HG03354 (cell line): Measurements from ENCODE around the gene RIN3.

Source experiments
- ATAC-seq: cut with Tn5 transposase; IDR thresholded peaks from one replicate; pipeline ENCODE4 v1.9.1; 2021; ENCODE audit warnings: mild to moderate bottlenecking; ENCODE audit not compliant: unreplicated experiment, poor library complexity, severe bottlenecking

The RIN3 gene

DNA sequence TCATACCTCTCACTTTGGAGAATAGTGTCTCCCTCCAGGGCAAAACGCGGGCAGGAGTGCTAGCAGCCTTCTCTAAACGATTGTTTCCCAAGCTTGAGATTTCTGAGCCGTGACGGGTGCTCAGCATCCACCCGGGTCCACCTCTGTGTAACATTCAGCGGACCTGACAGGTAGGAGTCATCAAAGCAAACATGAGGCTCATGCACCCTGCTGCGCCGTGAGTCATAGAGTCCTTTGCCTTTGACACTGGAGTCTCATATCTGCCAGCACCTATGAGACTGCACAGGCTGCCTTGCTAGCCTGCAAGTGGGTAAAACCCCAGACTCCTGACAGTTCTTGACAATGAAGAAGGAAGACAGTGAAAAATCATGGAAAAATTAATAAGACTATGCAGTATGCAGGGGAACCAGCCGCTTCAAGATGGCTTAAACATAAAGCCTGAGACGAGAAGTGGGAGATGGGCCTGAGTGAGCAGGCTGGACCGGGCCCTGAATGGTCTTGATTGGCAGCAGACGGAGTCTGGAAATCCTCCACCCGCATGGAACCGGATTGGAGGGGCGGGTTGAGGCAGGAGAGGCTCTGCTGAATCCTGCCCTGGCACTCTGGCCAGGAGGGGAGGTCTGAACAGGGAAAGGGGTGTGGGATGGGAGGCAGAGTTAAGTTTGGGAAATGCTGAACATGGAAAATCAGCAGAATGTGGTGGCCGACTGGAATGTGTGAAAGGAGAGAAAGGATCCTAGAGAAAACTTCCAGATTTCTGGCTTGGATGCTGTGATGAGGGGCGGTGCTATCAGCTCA lies 180.6 kb downstream of the RIN3 start:
- ATAC-seq: no peak

DNA sequence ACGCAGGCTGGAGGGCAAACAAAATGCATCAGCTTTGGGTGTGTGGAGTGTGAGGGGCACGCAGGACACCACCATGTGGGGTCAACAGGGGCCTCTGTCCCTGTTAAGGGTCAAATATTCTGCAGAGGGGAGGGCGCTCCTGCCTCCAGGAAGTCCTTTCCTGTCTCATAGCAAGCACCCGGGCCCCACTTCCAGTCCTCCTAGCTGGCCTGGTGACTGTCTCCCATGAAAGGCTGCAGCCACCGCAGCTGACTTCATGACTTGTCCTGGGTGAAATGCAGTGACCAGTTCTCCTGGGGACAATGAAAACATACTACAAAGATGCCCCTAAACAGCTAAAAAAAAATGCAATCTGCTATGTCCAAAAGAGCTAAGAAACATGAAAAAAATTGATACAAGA lies 181.2 kb downstream of the RIN3 start:
- no peak for ATAC-seq

DNA sequence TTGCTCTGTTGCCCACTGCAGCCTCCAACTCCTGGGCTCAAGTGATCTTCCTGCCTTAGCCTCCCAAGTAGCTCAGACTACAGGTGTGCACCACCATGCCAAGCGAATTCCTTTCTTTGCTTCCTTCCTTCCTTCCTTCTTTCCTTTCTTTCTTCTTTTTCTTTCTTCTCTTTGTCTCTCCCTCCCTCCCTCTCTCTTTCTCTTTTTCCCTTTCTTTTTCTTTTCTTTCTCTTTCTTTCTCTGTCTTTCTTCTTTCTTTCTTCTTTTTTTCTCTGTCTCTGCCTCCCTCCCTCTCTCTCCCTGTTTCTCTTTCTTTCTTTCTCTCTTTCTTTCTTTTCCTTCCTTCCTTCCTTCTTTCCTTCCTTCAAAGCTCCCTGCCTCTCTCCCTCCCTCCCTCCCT lies 182.0 kb downstream of the RIN3 start:
- ATAC-seq: no peak

DNA sequence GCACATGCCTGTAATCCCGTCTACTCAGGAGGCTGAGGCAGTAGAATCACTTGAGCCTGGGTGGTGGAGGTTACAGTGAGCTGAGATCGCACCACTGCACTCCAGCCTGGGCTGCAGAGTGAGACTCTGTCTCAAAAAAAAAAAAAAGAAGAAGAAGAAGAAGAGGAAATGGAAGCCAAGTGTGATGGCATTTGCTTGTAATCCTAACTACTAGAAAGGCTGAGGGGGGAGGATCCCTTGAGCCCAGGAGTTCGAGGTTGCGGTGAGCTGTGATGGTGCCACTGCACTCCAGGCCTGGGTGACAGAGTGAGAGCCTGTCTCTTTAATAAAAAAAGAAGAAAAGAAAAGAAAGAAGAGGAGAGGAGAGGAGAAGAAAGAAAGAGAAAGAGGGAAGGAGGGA lies 182.8 kb downstream of the RIN3 start:
- ATAC-seq: no peak

DNA sequence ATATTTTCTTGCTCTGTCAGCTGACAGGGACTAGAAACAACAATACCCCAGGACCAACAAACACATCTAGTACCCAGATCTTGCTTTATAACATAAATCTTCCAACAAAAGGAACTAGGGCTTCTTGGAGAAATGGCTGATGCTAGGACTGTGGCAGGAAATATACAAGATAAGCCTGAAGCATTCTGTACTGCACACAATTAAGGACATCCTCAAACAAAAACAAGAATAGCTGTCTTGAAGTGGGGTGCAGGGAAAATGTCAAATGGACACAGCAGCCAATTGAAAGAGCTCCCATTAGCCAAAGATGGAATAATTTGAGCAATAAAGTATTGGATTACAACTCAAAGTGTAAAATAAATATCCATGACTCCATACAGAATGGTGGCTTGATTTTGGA lies 184.8 kb downstream of the RIN3 start:
- no peak for ATAC-seq

DNA sequence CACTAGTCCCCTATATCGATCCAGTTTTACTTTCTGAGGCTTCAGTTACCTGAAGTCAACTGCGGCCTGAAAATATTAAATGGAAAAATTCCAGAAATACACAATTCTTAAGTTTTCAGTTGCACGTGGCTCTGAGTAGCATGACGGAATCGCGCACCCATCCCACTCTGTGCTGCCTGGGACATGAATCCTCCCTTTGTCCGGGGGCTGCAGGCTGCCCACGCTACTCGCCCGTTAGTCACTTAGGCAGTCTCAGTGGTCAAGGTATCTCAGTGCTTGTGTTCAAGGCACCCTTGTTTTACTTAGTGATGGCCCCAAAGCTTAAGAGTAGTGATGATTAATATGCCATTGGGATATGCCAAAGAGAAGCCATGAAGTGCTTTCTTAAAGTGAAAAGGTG lies 188.2 kb downstream of the RIN3 start:
- ATAC-seq: no peak

DNA sequence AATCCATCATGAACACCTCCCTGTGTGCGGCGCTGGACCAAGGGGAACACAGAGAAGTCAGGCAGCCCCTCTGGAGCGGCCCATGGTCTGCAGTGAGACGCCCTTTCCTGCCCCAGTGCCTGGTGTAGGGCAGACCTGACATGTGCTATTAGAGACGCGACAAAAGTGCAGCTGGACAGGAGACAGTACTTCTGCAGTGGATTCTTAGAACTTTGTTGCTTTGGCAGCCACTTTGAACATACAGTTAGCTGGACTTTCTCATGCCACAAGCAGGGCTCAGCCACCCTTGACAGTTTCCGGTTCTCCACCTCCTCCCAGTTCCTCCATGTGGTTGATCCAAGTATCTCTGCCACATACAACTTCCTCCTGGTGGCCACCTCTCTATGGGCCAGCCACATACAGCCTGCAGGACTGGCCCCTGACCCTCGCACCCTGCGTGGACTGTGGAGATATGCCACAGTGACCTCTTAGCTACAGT lies 188.9 kb downstream of the RIN3 start:
- no peak for ATAC-seq

DNA sequence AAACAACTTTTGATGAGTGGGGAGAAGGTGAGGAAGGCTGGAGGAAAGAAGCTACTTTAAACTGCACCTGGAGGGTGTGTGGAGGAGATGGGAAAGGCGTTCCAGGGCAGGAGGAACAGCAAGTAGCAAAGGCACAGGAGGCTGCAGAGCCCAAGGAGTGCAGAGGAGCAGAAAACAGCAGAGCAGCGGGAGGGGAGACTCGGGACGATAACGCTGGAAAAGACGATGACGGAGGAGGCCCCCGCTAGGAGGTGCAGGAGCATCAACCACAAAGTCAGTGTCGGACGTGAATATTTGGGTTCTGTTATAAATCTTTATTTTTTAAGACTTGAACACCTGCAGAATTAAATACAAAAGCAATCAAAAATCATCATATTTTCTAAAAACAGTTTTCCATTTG lies 189.9 kb downstream of the RIN3 start:
- ATAC-seq: no peak

DNA sequence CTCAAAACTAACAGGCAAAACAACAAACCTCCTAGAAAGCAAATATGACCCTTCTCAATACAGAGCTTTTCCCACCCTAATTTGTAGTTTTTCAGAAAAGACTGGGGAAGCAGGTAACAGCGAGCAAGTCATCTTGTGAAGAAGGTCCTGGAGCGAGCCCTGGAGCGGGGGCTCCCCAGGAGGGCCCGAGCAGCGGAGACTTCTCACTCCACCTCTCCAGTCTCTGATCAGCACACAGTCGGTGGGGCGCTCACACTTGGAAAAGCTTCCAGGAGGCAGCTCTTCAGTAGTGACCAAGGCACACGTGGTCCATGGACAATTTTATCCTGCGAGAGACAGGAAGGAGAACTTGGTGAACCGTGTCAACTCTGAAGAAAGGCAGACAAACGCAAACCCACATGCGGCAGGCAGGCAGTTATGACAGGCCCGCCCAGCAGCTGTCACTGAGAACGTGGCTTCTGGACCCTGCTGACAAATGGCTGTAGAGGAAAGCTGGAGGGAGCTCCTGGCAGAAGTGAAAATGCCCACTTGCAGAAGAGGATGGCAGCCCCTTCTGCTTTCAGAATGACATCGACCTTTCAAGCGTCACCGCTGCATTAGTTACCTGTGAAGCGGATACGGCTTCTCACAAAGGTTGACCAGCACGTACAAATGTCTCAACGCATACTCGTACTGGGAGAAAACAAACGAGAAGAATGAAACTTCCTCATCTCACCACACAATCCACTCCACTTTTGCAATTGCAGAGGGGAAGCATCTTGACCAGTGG lies 190.6 kb downstream of the RIN3 start:
- peak; percentile 98 for ATAC-seq

DNA sequence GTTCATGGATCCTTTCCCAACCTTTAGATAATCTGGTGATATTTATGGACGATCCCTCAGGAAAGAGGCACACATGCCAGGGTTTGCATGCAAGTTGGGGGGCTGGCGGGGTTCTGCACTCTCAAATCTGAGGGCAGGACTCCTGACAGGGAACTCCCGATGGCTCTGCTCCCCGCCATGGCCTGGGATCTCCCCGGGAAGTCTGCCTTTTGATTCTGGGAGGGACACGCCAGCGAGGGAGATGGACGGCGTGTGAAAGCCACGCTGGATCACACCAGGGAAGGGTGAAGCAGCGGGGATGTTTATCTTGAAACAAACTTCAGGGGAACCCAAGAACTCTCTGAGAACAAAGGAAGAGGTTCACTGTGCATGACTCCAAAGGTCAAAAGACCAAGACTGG lies 191.2 kb downstream of the RIN3 start:
- ATAC-seq: no peak

DNA sequence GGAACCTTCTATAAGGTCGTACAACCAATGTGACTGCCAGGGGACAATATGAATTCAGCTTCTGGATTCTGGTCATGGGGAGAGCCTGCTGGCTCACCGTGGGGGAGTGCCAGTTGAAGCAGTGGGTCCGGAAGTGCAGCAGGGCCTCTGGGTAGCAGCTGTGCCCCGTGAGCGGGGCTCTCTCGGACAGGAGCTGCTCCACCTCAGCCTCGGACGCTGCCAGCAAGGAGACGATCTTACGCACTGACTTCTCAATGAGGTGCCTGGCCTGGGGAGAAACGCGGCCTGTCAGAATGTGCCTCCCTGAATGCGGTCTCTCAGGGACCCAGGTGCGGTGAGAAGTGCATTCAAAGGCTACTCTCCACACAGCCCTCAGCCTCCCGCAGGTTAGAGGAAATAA lies 192.8 kb downstream of the RIN3 start:
- no peak for ATAC-seq

DNA sequence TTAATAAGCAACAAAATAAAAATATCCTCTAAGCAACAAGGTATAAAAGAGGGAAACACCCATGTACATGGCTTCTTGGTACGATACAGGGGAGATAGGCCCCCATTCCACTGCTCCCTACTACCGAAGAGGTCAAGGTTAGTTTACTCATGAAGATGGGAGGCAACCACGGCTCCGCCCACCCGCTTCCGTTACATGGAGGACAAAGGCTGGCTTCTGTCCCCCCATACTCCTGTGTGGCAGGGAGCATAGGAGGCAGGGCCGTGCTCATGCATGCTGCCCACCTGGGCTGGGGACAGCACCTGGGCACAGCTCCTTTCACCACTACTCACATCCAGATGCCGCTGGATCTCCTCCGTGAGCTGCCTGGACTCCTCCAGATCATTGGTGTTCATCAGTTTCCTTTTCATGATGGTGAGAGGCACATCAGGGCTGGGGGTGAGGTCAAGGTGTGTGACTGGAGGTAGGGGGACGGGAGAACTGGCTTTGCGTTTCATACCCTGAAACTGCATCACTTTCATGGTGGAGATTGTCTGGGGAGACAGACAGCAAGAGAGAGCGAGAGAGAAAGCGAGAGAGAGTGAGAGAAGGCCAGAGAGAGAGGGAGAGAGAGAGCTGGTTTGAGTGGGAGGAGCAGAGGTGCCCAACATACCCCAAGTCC lies 195.9 kb downstream of the RIN3 start:
- ATAC-seq: no peak

DNA sequence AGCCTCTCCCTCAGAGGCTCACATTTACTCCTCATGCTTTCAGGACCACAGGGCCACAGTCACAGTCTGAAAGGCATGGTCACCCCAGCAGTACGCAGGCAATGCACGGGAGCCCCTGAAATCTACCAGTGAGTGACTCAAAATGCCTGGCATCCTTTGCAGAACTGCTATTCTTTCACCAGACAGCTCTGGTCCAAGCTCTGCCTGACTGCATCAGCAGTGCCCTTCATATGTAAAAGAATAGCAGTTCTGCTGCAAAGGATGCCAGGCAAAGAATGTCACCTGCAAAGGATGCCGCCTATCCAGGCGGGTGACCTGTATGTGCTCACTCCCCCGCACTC lies 196.4 kb downstream of the RIN3 start:
- ATAC-seq: no peak

DNA sequence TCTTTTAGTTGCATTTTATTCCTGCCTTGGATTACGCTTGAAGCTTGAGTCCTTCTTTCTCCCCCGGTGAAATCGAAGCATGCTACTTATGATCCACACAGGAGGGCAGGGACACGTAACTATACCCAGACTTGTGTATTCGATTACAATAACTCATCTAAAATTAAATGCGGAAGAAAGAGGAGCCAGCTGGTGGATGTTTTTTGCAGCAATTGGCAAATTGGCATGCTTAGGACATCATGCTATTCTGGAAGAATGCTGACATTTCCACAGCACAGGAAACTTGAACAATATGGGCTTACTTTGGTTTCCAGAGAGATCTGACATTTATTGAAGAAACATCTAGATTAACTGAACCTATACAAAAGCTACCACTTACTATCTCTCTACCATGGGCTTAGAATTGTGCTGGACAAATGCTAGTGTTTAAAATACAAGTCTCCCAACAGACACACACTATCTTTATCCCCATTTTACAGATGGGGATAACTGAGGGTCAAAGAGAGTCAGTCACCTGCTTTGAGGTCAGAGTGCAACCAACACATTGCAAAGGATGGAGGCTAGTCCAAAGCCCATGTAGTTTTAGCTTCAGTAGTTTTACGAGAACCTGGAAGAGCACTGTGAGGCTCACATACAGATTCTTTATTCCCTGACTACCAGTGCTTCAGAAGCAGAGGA lies 198.5 kb downstream of the RIN3 start:
- ATAC-seq: no peak

DNA sequence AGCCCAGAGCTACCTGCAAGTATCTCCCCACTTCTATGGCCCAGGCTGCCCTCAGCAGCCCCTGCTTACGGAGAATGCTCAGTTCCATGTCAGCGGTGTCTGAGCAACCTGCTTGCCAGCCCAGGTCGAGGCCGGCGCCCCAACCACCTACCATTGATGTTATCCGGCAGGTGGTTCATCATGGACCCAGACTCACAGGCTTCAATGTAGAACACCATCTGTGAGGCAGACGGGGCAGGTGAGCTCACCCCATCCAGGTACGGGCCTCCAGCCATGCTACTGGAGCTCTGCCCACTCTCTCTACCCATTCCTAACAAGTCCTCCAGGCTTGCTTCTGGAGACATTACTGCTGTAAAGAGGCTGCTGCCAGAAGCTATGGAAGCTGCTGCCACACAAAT lies 199.1 kb downstream of the RIN3 start:
- ATAC-seq: no peak

DNA sequence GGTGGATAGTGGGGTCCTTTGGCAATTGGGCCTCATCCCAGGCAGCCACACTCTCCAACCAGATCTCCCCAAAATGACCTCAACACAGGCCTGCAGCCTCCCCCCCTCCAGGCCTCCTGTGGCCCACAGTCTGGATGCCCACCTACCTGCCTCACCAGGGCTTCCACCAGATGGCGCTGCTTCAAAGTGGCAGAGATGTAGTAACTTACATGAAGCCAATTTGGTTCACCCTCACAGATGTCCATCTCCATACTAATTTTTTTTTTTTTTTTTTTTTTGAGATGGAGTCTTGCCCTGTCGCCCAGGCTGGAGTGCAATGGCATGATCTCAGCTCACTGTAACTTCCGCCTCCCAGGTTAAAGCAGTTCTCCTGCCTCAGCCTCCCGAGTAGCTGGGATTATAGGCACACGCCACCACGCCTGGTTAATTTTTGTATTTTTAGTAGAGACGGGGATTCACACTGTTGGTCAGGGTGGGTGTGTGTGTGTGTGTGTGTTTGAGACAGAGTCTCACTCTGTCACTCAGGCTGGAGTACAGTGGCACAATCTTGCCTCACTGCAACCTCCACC lies 201.2 kb downstream of the RIN3 start:
- ATAC-seq: peak; percentile 80

DNA sequence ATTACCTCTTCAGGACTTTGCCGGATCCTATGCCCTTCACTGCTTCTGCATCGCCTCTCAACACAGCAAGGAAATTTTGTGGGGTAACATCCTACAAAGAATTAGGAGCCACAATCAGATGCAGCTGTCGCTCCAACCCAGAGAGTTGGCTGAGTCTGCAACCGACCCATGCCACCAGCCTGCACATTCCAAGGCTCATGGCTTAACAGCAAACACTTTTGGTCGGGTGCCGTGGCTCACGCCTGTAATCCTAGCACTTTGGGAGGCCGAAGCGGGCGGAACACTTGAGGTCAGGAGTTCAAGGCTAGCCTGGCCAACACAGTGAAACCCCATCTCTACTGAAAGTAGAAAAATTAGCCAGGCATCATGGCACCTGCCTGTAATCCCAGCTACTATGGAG lies 202.6 kb downstream of the RIN3 start:
- no peak for ATAC-seq

DNA sequence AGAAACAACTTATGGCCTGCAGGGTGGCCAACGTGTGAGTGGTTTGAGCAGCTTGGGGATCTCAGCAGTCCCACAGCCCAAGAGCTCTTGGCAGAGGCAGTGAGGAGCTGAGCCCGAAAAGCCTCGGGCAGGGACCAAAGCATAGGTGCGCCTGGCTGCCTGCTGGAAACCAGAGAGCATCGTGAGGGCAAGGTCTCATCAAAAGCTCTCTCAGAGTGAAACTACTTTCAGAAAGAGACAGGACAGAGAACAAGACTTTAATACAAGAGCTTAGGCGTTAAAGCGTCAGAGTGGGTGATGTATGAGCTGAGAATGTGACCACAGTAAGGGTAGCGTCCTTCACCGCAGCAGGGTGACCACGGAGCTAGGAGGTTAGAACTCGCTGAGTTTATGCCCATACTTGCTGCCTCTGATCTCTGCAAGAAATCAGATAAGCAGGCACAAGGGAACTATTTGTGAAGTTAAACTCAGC lies 204.0 kb downstream of the RIN3 start:
- ATAC-seq: no peak

DNA sequence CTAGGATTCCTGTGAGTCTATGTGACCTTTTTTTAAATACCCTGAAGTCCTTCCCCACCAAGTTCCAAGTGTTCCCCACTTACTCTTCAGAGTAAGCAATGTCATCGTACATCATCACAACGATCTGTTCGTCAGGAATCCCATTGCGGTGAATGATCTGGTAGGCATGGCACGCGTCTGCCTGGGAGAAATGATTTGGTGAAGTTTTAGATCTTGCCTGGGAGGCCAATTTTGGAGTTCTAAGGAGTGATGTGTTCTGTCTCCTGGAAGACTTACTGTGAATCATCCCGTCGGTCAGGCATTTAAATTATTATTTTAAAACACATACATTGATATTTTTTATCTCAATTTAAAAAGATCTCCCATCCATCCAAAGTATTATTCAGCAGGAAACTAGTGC lies 205.1 kb downstream of the RIN3 start:
- no peak for ATAC-seq

DNA sequence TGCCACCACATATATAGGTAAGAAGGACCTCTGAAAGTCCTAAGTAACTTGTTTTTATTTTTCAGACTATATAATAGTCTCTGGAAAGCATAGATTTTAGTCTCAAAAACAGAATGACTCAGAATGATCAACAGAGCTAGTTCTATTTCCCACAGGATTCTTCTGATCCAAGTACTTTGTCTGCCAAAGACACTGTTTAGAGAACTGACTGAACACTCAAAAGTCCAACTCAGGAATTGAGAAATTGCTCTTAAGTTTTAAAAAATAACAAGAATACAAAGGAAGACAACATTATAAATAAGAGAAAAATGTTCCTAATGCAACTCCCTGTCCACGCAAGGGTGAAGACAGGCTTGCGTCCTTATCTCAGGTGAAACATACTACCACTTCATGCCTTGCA lies 205.8 kb downstream of the RIN3 start:
- no peak for ATAC-seq
